GM18909 (cell line): Measurements from ENCODE around the gene ATP13A2.

Experiments used
- ATAC-seq: cut with Tn5 transposase; IDR thresholded peaks from one replicate; pipeline ENCODE4 v1.9.1; 2021; ENCODE audit warnings: mild to moderate bottlenecking; ENCODE audit not compliant: unreplicated experiment, poor library complexity

ATP13A2 gene

GRCh38 chr1:17004466-17005364 lies 7.0 kb downstream of the ATP13A2 start:
- ATAC-seq: no peak

GRCh38 chr1:17002524-17002902 lies 9.2 kb downstream of the ATP13A2 start:
- ATAC-seq: no peak

- ATAC-seq: no peak
These were observed 9.8 kb downstream of the ATP13A2 start for GRCh38 chr1:17001760-17002523.

- ATAC-seq: no peak
These were observed 11.9 kb downstream of the ATP13A2 start for GRCh38 chr1:16999863-17000262.

GRCh38 chr1:16998589-16998988 lies 13.1 kb downstream of the ATP13A2 start:
- ATAC-seq: no peak

- ATAC-seq: no peak
These were observed 14.9 kb downstream of the ATP13A2 start for GRCh38 chr1:16996845-16997244.

- no peak for ATAC-seq
These were observed 18.1 kb downstream of the ATP13A2 start for GRCh38 chr1:16993521-16994038.

- no peak for ATAC-seq
These were observed 19.1 kb downstream of the ATP13A2 start for GRCh38 chr1:16992675-16993074.

- ATAC-seq: no peak
These were observed 19.6 kb downstream of the ATP13A2 start for GRCh38 chr1:16992102-16992501.

GRCh38 chr1:16991571-16991970 lies 20.2 kb downstream of the ATP13A2 start:
- ATAC-seq: no peak

GRCh38 chr1:16989676-16990391 lies 21.9 kb downstream of the ATP13A2 start:
- ATAC-seq: no peak

GRCh38 chr1:16988210-16988609 lies 23.5 kb downstream of the ATP13A2 start:
- ATAC-seq: no peak

GRCh38 chr1:16986962-16987361 lies 24.8 kb downstream of the ATP13A2 start:
- no peak for ATAC-seq

GRCh38 chr1:16986560-16986959 lies 25.2 kb downstream of the ATP13A2 start:
- ATAC-seq: no peak

GRCh38 chr1:16986113-16986512 lies 25.6 kb downstream of the ATP13A2 start:
- ATAC-seq: no peak

- ATAC-seq: no peak
These were observed 27.0 kb downstream of the ATP13A2 start for GRCh38 chr1:16984717-16985116.

- no peak for ATAC-seq
These were observed 28.1 kb downstream of the ATP13A2 start for GRCh38 chr1:16983649-16984048.

GRCh38 chr1:16982902-16983301 lies 28.8 kb downstream of the ATP13A2 start:
- no peak for ATAC-seq

- ATAC-seq: no peak
These were observed 30.4 kb downstream of the ATP13A2 start for GRCh38 chr1:16981269-16981849.
